ENCODE data around the gene SGCB.

The SGCB gene

GRCh38 chr4:52079659-52080058 is 41.6 kb upstream of the SGCB start:
- TF ChIP-seq SNAI2 (CRISPR knock-in tag; IDR thresholded peaks at IDR 0.05) (no peak), GLIS3 (CRISPR knock-in tag; IDR thresholded peaks at IDR 0.05) (no peak), CSDC2 (CRISPR knock-in tag; IDR thresholded peaks at IDR 0.05) (no peak), ISL1 (CRISPR knock-in tag; IDR thresholded peaks at IDR 0.05) (no peak), PPARA (CRISPR knock-in tag; IDR thresholded peaks at IDR 0.05; ENCODE audit: borderline replicate concordance) (no peak), PATZ1 (CRISPR knock-in tag; IDR thresholded peaks at IDR 0.05; ENCODE audit: borderline replicate concordance) (no peak), ZNF8 (CRISPR knock-in tag; IDR thresholded peaks at IDR 0.05) (no peak)
- ATAC-seq = no peak

GRCh38 chr4:52076731-52077130 is 38.6 kb upstream of the SGCB start:
- TF ChIP-seq SNAI2 (CRISPR knock-in tag; IDR thresholded peaks at IDR 0.05) (no peak), OSR1 (CRISPR knock-in tag; IDR thresholded peaks at IDR 0.05) (no peak), ZFP30 (CRISPR knock-in tag; IDR thresholded peaks at IDR 0.05) (no peak), ARNTL (CRISPR knock-in tag; IDR thresholded peaks at IDR 0.05; ENCODE audit: borderline replicate concordance, low read depth) (no peak)
- ATAC-seq = peak; percentile 72

DNA sequence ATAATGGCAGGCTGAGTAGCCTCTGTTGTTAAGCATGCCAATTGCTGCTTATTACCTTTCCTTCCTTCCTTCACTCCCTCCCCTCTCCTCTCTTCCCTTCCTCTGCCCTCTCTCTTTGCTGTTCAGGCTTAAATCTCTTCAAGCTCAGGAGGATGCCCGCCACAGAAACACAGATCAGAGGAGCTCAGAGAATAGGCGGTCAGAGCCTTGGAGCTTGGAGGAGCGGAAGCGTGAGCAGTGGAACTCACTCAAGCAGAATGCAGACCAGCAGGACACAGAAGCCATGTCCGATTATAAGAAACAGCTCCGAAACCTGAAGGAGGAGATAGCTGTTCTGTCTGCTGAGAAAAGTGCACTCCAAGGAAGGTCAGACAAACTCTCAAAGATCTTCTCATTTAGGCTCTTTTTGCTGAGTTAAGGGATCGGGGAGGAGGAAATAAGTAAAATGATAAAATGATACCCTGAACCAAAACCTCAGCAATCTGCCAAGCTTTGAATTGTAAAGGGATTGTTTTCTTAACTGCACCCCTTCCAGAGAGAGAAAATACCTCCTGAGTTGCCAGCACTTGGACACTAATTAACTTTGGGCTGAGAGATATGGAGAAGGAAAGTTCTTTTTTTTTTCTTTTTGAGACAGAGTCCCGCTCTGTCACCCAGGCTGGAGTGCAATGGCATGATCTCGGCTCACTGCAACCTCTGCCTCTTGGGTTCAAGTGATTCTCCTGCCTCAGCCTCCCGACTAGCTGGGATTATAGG is 33.9 kb upstream of the SGCB start:
- no peak for ATAC-seq
- TF ChIP-seq ESRRG (CRISPR knock-in tag; IDR thresholded peaks at IDR 0.05) (no peak), PPARA (CRISPR knock-in tag; IDR thresholded peaks at IDR 0.05; ENCODE audit: borderline replicate concordance) (no peak), PATZ1 (CRISPR knock-in tag; IDR thresholded peaks at IDR 0.05; ENCODE audit: borderline replicate concordance) (no peak), CSDC2 (CRISPR knock-in tag; IDR thresholded peaks at IDR 0.05) (no peak), ZFP30 (CRISPR knock-in tag; IDR thresholded peaks at IDR 0.05) (no peak), ARNTL (CRISPR knock-in tag; IDR thresholded peaks at IDR 0.05; ENCODE audit: borderline replicate concordance, low read depth) (no peak), ZNF565 (CRISPR knock-in tag; conservative IDR thresholded peaks at IDR 0.05; ENCODE audit: low read depth) (no peak), TCF4 (CRISPR knock-in tag; IDR thresholded peaks at IDR 0.05; ENCODE audit: borderline replicate concordance) (no peak), RARB (CRISPR knock-in tag; IDR thresholded peaks at IDR 0.05) (no peak), ISL1 (CRISPR knock-in tag; IDR thresholded peaks at IDR 0.05) (no peak)
- TF ChIP-seq, protein P1, sequence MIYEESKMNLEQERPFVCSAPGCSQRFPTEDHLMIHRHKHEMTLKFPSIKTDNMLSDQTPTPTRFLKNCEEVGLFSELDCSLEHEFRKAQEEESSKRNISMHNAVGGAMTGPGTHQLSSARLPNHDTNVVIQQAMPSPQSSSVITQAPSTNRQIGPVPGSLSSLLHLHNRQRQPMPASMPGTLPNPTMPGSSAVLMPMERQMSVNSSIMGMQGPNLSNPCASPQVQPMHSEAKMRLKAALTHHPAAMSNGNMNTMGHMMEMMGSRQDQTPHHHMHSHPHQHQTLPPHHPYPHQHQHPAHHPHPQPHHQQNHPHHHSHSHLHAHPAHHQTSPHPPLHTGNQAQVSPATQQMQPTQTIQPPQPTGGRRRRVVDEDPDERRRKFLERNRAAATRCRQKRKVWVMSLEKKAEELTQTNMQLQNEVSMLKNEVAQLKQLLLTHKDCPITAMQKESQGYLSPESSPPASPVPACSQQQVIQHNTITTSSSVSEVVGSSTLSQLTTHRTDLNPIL (CRISPR knock-in tag; IDR thresholded peaks at IDR 0.05; ENCODE audit: low read depth) = no peak
- TF ChIP-seq, protein P2, sequence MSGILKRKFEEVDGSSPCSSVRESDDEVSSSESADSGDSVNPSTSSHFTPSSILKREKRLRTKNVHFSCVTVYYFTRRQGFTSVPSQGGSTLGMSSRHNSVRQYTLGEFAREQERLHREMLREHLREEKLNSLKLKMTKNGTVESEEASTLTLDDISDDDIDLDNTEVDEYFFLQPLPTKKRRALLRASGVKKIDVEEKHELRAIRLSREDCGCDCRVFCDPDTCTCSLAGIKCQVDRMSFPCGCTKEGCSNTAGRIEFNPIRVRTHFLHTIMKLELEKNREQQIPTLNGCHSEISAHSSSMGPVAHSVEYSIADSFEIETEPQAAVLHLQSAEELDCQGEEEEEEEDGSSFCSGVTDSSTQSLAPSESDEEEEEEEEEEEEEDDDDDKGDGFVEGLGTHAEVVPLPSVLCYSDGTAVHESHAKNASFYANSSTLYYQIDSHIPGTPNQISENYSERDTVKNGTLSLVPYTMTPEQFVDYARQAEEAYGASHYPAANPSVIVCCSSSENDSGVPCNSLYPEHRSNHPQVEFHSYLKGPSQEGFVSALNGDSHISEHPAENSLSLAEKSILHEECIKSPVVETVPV (CRISPR knock-in tag; IDR thresholded peaks at IDR 0.05) = no peak

- ATAC-seq = peak; percentile 47; the same call in 1 of the 3 replicates
- TF ChIP-seq ESRRG (CRISPR knock-in tag; IDR thresholded peaks at IDR 0.05) = no peak
- no peak for TF ChIP-seq GLIS3 (CRISPR knock-in tag; IDR thresholded peaks at IDR 0.05)
- no peak for TF ChIP-seq TOX (CRISPR knock-in tag; IDR thresholded peaks at IDR 0.05; ENCODE audit: borderline replicate concordance)
- TF ChIP-seq, protein P1 (CRISPR knock-in tag; IDR thresholded peaks at IDR 0.05; ENCODE audit: low read depth) = peak; percentile 52; the same call in 1 of the 2 replicates
- peak; percentile 63; the same call in 1 of the 2 replicates for TF ChIP-seq TCF4 (CRISPR knock-in tag; IDR thresholded peaks at IDR 0.05; ENCODE audit: borderline replicate concordance)
- no peak for TF ChIP-seq RARB (CRISPR knock-in tag; IDR thresholded peaks at IDR 0.05)
- TF ChIP-seq, protein P3, sequence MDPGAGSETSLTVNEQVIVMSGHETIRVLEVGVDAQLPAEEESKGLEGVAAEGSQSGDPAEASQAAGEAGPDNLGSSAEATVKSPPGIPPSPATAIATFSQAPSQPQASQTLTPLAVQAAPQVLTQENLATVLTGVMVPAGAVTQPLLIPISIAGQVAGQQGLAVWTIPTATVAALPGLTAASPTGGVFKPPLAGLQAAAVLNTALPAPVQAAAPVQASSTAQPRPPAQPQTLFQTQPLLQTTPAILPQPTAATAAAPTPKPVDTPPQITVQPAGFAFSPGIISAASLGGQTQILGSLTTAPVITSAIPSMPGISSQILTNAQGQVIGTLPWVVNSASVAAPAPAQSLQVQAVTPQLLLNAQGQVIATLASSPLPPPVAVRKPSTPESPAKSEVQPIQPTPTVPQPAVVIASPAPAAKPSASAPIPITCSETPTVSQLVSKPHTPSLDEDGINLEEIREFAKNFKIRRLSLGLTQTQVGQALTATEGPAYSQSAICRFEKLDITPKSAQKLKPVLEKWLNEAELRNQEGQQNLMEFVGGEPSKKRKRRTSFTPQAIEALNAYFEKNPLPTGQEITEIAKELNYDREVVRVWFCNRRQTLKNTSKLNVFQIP (CRISPR knock-in tag; IDR thresholded peaks at IDR 0.05; ENCODE audit: borderline replicate concordance, low read depth) = no peak
- no peak for TF ChIP-seq OSR1 (CRISPR knock-in tag; IDR thresholded peaks at IDR 0.05)
- TF ChIP-seq, protein P2 (CRISPR knock-in tag; IDR thresholded peaks at IDR 0.05) = no peak
- TF ChIP-seq TSHZ2 (CRISPR knock-in tag; IDR thresholded peaks at IDR 0.05) = peak; percentile 72
- TF ChIP-seq ISL1 (CRISPR knock-in tag; IDR thresholded peaks at IDR 0.05) = peak; percentile 87
Observed at GRCh38 chr4:52069571-52069970, 31.5 kb upstream of the SGCB start.
